Non-pigmented ciliary epithelial cell (primary cell): ENCODE measurements around the gene CD300LB.
"Not testable (repeated sequence)": the region's sequence is repeated elsewhere in the genome, so short reads cannot be mapped to it uniquely, and the experiment has no call there.

Experiments used
- DNase-seq: peaks from one replicate; pipeline ENCODE4 v3.0.0-alpha.2; 2010; ENCODE audit warnings: low read depth

The CD300LB gene

GRCh38 chr17:74531231-74531761 lies at the start of gene CD300LB:
CD300LB (minus strand) TSS chr17:74531475; CDS start chr17:74531350, 125 bp downstream.
- no peak for DNase-seq

- DNase-seq, result no peak
These were observed 48.6 kb upstream of the CD300LB start for GRCh38 chr17:74579900-74580299.

GRCh38 chr17:74578979-74579378 lies 47.7 kb upstream of the CD300LB start:
- no peak for DNase-seq

- no peak for DNase-seq
These were observed 43.3 kb upstream of the CD300LB start for GRCh38 chr17:74574489-74575142.

GRCh38 chr17:74573635-74574034 lies 42.4 kb upstream of the CD300LB start:
- DNase-seq, result not testable (repeated sequence)

GRCh38 chr17:74573169-74573568 lies 41.9 kb upstream of the CD300LB start:
- DNase-seq, result no peak

GRCh38 chr17:74571621-74572270 lies 40.5 kb upstream of the CD300LB start:
- no peak for DNase-seq

GRCh38 chr17:74569020-74570003 lies 38.0 kb upstream of the CD300LB start:
- DNase-seq, result peak; percentile 88

GRCh38 chr17:74568106-74568873 lies 37.0 kb upstream of the CD300LB start:
- no peak for DNase-seq

GRCh38 chr17:74567397-74567796 lies 36.1 kb upstream of the CD300LB start, which contains the start of gene CD300H:
CD300H (minus strand) TSS chr17:74567509.
- no peak for DNase-seq

GRCh38 chr17:74566132-74566753 lies 35.0 kb upstream of the CD300LB start:
- no peak for DNase-seq

GRCh38 chr17:74565126-74565525 lies 33.9 kb upstream of the CD300LB start:
- no peak for DNase-seq

GRCh38 chr17:74563358-74563757 lies 32.1 kb upstream of the CD300LB start:
- no peak for DNase-seq

- no peak for DNase-seq
These were observed 30.3 kb upstream of the CD300LB start for GRCh38 chr17:74561586-74561985.

GRCh38 chr17:74558882-74559519 lies 27.7 kb upstream of the CD300LB start:
- no peak for DNase-seq

- DNase-seq, result not testable (repeated sequence)
These were observed 27.1 kb upstream of the CD300LB start for GRCh38 chr17:74558402-74558801.

GRCh38 chr17:74555427-74555940 lies 24.2 kb upstream of the CD300LB start:
- no peak for DNase-seq

- DNase-seq, result no peak
These were observed 23.6 kb upstream of the CD300LB start for GRCh38 chr17:74554909-74555308.

- DNase-seq, result no peak
These were observed 20.8 kb upstream of the CD300LB start for GRCh38 chr17:74552037-74552436.

- no peak for DNase-seq
These were observed 19.3 kb upstream of the CD300LB start for GRCh38 chr17:74550602-74551001.
